ENCODE data around the gene WDFY4. TPM values are rescaled to one million over a fixed set of nuclear protein-coding genes. Genes with fewer than 3 reads are reported as not detected.

The WDFY4 gene
- total RNA-seq, 1 experiment from 2014 or later, result not detected

DNA sequence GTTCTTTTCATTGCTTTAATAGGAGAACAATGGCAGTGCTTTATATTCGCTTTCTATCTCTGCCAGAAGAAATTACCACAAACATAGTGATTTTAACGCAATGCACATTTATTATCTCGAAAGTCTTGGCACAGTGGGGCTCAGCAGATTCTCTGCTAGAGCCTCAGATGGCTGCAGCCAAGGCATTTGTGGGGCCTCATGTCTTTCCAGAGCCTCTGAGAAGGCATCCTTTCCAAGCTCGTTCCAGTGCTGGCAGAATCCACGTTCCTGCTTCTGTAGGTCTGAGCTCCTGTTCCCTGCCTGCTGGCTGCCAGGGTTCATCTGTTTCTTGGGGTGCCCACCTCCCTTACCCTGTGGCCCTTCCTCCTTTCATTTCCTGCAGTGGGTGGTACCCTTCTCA lies 194.8 kb downstream of the WDFY4 start:
- DNase-seq (ENCODE audit: low read depth), result no peak

DNA sequence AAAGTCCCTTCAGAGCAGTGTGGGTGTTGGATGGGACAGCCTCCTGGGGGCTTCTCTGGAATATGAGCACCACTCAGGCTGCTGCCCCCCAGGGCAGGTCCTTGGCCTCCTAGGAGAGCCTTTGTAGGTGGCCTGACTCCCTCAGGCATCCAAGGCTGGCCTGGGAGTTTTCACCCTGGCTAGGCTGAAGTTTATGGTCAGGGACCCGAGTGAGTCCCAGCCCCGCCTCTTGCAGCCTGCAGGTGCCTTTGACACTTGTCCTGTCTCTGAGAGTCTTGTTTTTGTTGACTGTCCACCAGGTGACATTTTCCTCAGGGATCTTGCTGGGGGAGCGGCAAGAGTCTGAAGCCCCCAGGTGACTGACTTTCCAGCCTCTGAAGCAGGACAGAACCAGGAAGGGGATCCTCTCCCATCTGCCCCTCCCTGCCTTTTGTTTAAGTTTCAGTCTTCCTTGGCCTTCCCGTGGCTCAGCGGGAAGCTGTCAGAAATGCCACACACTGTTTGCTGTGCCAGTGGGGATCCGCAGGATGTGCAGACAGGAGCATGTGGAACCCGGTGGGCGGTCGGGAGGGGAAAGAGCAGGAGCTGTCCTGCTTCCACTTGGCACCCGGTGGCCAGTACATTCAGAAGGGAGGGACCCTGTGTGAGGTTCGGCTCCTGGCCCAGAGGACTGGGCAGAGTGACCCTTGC lies 195.5 kb downstream of the WDFY4 start:
- DNase-seq (ENCODE audit: low read depth), result no peak

DNA sequence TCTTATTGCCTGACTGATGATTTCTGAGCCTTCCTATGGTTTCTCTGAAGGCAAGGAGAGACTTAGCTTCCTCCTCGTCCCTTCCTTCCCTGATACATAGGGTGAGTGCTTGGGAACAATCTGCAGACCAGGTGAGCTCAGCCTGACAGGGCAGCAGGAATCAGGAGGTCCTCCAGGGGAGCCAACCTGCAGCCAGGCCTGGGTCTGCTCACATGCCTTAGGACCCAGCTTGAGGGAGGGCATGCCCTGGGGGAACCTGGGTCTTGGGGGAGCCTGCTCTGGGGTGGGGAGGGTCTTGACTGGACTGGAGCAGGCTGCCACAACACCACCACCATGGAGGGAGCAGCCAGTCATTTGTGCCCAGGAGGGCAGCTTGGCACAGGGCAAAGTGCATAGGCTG lies 197.3 kb downstream of the WDFY4 start:
- no peak for DNase-seq (ENCODE audit: low read depth)

- DNase-seq (ENCODE audit: low read depth), result no peak
These were observed 198.2 kb downstream of the WDFY4 start for GRCh38 chr10:48882881-48883280.

DNA sequence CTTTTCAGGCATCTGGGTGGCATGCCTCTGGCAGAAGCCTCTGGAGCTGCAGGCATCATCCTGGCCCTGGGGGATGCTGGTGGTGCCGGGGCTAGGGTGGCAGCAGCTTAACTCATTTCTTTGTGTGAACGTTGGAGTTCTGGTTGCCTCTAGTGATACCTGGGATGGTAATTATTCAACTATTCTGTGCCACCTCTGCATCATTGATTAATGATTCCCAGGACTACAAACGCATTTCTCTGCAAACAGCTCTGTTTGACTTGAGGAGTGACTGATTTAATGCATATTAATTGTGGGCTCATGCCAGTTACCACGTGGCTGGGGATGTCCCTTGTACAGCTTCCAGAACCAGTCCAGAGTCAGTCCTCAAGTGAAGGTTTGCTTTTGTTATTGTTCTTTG lies 199.0 kb downstream of the WDFY4 start:
- no peak for DNase-seq (ENCODE audit: low read depth)

GRCh38 chr10:48884179-48885045 lies 199.7 kb downstream of the WDFY4 start:
- no peak for DNase-seq (ENCODE audit: low read depth)

DNA sequence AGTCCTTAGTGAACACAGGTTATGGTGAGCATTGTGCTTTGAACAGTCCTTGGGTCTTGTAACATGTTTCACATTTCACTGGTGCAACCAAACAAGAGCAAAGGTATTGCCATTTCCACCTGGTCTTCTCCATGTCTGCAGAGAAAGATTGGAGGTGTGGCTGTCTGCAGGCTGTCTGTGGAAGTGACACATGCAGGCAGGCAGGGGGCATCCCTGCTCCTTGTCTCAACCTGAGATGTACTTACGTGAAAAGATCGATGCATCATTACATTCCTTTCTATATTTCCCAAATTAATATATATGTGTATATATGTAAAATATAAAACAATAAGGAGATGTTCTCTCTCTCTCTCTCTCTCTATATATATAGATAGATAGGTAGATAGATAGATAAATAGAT lies 200.7 kb downstream of the WDFY4 start:
- DNase-seq (ENCODE audit: low read depth), result peak; percentile 2

- DNase-seq (ENCODE audit: low read depth), result no peak
These were observed 203.3 kb downstream of the WDFY4 start for GRCh38 chr10:48887982-48888381.

DNA sequence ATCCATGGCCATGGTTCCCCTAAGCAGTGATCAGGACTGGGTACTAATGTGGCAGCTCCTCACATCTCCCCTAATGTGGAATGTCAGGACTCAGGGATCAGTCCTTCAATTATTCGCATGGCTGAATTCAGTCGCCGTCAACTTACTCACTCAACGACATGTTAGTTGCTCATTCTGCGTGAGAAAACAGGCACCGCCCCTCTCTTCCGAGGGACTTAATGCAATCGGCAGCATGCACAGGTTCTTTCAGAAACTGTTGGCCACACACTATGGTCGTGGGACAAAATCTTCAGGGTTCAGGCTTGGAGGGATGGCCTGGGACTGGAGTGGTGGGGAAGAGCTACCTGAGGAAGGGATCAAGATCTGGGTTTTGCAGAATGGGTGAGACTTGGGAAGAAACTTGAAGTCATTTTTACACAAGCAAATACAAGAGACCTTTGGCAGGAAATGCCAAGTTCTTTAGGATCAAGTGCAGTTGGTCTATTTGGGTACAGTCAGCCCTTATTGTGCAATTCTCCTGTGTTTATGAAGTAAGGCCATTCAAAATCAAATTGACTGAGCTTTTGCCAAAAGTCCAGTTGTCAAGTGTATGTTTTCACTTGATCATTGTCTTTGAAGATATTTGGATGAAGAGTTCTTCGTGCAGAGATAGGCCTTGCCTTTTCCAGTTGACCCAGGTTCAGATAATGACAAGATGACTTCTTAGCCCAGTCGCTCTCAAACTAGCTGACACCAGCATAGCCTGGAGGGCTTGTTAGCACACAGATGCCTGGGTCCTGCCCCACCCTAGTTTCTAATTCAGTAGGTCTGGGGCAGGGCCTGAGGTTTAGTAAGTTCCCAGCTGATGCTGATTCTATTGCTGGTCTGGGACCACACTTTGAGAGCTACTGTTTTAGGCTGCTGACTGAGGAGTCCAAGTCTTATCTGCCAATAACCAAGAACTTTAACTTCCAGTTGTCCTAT lies 206.5 kb downstream of the WDFY4 start:
- DNase-seq (ENCODE audit: low read depth), result no peak

GRCh38 chr10:48894911-48895802 lies 210.5 kb downstream of the WDFY4 start:
- no peak for DNase-seq (ENCODE audit: low read depth)

DNA sequence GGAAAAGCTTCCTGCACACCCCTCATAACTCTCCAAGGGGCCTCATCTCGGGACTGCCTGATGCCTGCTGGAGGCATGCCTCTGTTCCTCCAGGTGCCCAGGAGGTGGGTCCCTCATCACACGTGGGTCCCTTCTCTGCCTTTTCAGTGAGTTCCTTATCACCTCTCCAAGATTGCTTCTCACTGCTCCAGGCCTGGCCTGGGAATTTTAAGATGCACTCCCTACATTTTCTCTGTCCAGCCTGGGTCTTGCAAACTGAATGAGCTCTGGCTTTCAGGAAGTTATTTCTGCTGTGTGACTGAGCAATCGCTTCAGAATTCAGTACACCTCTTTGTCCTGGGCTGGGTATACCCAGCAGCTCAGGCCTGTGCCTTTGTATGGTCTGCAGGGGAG lies 211.1 kb downstream of the WDFY4 start:
- DNase-seq (ENCODE audit: low read depth), result no peak

DNA sequence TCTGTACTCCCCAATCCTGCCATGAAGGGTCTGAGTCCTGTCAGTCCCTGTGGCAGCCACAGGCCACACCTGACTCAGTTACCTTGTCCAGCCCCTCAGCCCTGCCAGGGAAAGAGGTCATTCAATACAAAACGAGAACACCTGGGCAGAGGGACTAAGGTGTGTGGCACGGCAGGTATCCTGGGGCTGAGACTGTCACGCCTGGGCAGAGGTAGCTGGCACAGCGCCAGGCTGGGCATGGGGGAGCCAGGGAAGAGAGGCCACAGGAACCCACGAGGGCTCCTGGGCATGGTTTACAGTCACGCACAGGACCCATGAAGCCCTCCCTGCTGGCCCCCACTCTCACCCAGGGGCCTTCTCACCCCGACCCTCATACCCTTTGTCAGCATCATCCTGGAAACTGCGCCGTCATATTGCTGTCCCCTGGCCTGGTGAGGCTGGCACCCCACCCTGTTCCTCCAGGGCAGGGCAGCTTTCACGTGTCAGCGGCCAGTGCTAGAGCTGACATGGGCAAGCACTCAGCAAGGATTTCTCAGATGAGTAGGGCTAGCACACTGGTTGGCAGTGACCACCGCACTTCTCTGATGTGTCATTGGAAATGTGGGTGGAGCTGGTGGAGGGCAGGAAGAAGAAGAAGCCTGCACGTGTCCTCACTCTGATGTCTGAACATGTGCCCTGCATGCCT lies 212.2 kb downstream of the WDFY4 start:
- peak; percentile 18 for DNase-seq (ENCODE audit: low read depth)

- no peak for DNase-seq (ENCODE audit: low read depth)
These were observed 212.7 kb downstream of the WDFY4 start for GRCh38 chr10:48897441-48897790.

DNA sequence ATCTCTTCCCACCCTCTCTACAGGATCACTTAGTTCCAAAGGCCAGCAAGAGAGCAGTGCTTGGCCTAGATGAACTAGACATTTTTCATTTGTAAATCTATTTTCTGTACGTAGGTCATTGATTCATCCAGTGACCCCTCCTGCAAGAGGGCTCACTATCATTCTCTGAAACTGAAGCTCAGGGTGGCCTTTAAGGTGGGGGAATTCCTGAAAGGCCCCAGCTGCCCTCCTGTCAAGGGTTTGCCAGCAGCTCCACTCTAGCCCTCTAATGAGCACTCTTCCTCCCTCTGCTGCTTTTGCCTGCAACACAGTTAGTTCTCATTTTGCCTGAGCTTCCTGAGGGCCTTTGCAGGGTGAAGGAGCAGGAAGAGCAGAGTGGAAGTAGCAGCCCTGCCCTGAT lies 213.8 kb downstream of the WDFY4 start:
- DNase-seq (ENCODE audit: low read depth), result no peak

- no peak for DNase-seq (ENCODE audit: low read depth)
These were observed 215.1 kb downstream of the WDFY4 start for GRCh38 chr10:48899781-48900180.

DNA sequence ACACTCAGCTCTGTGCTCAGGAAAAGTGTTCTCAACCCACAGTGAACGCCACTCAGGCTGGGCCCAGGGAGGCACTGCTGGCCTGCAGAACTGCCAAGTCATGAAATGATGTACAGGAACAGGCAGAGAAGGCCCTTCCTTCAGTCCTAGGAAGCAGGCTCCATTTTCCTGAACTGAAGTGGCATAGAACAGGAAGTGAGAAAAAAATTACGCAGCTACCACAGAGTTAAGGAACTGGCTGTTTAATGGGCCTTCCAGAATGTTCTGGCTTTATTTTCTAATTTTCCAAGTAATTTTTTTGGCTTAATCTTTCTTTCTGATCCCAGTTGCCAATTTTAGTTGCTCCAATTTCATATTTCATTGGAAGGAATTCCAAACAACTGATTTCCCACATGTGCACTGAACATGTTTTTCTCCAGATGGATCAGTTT lies 215.7 kb downstream of the WDFY4 start:
- DNase-seq (ENCODE audit: low read depth), result no peak

DNA sequence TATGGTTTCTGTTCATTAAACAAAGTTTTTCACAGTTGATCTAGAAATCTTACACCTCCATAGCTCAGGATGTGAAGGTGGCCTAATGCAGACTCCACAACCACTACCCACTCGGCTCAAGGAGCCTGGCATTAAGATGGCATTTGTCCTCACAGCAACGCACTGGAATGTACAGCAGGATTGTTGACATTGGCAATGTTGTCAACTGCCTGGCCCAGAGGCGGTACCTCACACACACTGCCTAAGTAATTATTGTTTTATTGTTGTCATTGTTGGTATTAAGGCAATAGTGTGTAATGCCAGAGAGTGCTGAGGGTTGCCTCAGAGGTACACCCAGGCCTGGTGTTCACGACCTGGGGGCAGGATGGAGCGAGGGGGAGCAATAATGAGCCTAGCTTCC lies 216.6 kb downstream of the WDFY4 start:
- no peak for DNase-seq (ENCODE audit: low read depth)

- no peak for DNase-seq (ENCODE audit: low read depth)
These were observed 217.4 kb downstream of the WDFY4 start for GRCh38 chr10:48902096-48902495.

DNA sequence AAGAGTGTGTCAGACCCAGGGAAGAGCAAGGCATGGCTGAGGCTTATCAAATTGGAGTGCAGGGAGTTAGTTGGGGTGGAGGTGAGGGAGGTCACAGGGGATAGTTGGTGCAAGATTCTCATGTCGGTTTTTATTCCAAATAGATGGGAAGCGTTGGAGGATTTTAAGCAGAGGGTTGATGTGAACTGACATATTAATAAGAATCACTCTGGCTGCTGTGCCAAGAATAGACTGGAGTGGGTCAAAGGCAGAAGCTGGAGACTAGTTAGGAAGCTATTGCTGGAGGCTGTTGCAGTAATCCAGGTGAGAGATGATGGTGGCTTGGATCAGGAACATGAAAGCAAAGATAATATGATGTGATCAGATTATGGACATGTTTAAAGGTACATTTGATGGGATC lies 218.5 kb downstream of the WDFY4 start:
- no peak for DNase-seq (ENCODE audit: low read depth)

- DNase-seq (ENCODE audit: low read depth), result no peak
These were observed 220.2 kb downstream of the WDFY4 start for GRCh38 chr10:48904861-48905260.

GRCh38 chr10:48905311-48905710 lies 220.6 kb downstream of the WDFY4 start:
- DNase-seq (ENCODE audit: low read depth), result no peak
